DMS79 treated with DMSO at 0.1 percent for 48 hours (cell line): ENCODE results near the gene HIRIP3.

Experiments used
- DNase-seq: peaks from one replicate; lab custom pipeline; 2025; lab: John Stamatoyannopoulos, UW

Gene HIRIP3

GRCh38 chr16:29999605-30000004 lies 4.2 kb upstream of the HIRIP3 start:
- no peak for DNase-seq

- DNase-seq: no peak
Observed at GRCh38 chr16:29996766-29997250, 1.4 kb upstream of the HIRIP3 start.

DNA sequence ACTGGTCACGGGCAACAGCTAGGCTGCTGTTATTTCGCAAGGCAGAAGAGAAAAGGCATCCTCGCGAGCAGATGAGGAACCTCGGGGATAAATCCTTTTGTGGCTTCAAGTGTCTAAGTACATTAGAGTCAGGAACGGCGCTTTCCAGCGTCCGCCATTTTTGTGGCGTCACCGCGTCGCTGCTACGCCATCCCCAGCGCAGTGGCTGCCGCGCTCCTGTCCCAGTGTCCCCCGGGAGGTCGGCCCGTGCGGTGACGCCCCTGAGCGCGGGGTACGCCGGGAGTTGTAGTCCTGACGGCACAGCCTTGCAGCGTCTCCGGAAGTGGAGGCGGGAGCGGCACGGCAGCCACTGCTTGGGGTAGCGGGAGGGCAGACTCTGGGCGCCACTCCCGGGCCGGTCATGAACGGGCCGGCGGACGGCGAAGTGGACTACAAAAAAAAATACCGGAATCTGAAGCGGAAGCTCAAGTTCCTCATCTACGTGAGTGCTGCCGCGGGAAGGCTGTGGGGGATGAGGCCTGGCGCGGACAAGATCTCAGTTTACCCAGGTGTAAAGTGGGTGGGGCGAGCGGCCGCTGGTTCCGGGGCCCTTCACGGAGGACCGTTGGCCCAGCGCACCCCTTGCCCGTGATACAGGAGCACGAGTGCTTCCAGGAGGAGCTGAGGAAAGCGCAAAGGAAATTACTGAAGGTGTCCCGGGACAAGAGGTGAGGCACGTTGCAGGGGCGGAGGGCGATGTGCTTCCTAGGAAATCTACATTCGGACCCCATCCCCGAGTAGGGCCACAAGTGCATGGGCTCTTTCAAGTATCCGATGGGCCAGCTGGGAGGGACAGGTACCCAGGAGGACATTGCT lies 721 bp upstream of the HIRIP3 start, which contains the start of gene INO80E:
Gene INO80E, plus strand, starts transcription at position 331 of the 855 bp plus-strand sequence. Its CDS starts 70 bp downstream, at position 401.
- DNase-seq: peak; percentile 92

DNA sequence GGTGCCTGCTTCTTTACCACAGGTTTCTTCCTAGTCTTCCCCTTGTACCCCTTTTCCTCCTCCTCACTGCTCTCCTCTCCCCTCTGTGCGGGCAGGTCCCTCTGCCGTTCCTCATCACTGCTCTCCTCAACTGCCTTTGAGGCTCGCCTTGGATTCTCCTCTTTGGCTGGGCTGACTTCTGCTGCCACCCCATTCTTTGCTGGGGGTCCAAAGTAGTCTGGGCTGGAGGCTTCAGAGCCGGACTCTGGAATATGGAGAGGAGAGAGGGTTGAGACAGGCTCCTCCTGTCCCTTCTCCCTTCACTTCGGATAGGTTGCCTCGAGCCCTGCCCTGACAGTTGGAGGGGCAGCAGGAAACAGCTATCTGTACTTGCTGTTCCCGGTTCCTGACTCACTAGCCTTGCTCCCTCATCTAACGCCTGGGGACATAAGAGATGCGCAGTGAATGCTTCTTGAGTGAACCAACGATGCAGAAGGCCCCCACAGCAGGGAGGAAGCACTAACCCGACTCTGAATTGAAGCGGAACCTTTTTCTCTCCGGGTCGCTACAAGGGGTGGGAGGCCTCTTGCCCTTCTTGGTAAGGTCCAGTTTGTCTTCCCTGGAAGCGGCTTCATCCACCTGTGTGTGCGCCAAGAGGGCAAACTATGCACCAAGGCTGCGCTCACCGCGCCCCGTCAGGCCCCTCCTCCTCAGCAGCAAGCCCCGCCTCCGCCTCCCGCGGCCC lies 655 bp downstream of the HIRIP3 start:
- no peak for DNase-seq

DNA sequence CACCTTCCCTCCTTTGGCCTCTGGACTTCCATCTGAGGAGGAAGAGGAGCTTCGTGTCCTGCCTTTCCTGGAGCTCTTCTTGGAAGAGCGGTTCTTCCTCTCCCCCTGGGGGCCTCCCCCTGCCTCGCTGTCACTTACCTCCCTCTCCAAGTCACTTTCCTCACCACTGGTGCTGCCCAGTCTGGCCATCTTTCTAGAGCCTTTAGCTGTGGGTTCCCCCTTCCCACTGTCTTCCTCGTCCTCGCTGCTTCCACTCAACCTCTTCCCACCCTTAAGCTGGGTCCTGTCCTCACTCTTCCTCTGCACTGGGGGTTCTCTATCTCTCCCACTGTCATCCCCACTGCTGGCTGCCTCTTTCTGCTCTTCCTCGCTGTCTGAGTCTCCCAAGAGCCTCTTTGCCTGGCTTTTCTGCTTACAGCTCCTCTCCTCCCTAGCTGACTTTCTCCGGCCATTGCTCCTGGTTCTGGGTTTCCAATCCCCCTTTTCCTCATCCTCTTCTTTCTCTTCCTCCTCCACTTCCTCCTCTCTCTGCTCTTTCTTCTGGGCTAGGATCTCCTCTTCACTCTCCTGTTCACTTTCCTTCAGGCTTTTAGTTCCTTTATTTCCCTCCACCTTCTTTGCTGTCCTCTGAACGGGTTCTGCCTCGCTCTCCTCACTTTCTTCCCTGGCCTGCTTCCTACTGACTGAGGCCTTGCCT lies 1.4 kb downstream of the HIRIP3 start:
- no peak for DNase-seq

DNA sequence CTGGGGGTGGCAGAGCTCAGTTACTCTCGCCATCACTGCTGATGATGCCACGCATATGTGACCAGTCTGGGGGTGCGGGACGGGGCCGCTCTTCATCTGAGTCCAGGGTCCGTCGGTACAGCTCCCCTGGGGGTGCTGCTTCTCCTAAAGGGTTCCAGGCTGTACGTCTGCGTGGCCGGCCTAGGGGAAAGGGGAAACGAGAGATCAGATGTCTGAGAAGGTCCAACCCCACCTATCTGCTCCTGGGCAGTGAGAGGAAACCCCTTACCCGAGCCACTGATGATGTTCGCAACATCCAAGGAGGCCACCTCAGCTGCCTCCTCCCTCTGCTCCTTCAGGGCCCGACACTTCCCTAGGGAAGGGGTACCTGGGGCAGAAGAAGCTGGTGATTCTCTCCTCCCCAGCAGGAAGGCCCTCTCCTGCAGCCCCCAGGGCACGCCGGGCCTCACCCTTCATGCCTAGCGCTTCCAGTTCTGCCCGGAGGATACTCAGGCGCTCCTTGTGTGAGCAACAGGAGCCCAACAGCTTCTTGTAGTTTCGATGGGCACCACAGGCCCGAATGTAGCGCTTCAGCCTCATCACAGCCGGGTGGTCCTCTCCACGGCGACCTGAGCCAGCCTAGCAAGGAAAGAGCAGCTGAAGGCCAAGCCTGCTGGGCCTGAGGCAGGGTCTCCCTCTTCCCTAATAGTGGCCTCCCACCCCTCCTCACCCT lies 2.1 kb downstream of the HIRIP3 start:
- DNase-seq: no peak

GRCh38 chr16:29992344-29992967 lies 3.0 kb downstream of the HIRIP3 start:
- no peak for DNase-seq

GRCh38 chr16:29991571-29991904 lies 3.9 kb downstream of the HIRIP3 start:
- no peak for DNase-seq

DNA sequence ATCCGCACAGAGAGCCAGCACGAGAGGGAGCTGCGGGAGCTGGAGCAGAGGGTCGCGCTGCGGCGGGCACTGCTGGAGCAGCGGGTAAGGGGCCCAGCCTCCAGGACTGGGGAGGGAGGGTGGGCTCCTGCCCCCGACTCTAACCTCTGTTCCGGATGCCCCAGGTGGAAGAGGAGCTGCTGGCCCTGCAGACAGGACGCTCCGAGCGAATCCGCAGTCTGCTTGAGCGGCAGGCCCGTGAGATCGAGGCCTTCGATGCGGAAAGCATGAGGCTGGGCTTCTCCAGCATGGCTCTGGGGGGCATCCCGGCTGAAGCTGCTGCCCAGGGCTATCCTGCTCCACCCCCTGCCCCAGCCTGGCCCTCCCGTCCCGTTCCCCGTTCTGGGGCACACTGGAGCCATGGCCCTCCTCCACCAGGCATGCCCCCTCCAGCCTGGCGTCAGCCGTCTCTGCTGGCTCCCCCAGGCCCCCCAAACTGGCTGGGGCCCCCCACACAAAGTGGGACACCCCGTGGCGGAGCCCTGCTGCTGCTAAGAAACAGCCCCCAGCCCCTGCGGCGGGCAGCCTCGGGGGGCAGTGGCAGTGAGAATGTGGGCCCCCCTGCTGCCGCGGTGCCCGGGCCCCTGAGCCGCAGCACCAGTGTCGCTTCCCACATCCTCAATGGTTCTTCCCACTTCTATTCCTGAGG lies 4.4 kb downstream of the HIRIP3 start:
- no peak for DNase-seq

DNA sequence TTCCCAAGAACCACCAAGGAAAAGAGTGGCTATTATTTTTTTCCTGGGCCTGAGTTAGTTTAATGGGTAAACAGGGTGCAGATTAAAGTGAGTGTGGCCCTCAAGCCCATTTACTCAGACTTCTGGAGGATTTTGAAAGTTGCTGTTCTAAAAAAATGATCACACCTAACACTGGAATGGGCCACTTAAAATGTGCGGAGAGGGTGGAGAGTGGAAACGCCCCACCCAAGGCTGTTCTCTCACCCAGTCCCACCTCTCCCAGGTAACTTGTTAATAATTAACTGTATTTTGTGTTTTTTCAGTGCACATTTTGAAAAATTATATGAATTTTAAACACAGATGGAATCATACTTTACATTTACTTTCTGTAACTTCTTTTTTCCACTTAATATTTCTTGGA lies 5.4 kb downstream of the HIRIP3 start:
- no peak for DNase-seq

DNA sequence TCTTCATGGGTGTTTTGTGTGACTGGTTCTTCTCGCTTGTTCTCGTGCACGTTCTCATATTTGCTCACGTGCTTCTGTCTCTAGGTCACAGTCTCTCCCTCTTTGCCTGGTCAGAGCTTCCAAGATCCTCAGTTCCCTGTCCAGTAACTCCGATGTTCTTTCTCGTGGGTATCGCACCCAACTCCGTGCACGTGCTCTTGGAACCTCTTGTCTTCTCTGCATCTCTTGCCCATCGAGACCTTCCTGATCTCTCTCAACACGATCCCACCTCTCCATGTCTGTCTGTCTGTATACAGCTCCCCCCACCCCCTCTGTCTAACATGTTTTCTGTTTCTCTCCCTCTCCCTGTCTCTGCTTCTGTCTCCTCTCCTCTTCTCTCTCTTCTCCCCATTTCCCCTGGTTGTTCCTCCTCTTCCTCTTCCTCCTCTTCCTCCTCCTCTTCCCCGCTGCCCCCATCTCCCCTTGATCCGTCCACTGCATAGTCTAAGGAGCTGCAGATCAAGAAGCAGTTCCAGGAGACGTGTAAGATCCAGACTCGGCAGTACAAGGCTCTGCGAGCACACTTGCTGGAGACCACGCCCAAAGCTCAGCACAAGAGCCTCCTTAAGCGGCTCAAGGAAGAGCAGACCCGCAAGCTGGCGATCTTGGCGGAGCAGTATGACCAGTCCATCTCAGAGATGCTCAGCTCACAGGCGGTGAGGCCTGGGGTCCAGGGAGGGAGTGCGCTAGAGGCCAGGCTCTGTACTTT lies 6.1 kb downstream of the HIRIP3 start:
- DNase-seq: no peak

GRCh38 chr16:29988346-29989075 lies 6.9 kb downstream of the HIRIP3 start:
- no peak for DNase-seq

DNA sequence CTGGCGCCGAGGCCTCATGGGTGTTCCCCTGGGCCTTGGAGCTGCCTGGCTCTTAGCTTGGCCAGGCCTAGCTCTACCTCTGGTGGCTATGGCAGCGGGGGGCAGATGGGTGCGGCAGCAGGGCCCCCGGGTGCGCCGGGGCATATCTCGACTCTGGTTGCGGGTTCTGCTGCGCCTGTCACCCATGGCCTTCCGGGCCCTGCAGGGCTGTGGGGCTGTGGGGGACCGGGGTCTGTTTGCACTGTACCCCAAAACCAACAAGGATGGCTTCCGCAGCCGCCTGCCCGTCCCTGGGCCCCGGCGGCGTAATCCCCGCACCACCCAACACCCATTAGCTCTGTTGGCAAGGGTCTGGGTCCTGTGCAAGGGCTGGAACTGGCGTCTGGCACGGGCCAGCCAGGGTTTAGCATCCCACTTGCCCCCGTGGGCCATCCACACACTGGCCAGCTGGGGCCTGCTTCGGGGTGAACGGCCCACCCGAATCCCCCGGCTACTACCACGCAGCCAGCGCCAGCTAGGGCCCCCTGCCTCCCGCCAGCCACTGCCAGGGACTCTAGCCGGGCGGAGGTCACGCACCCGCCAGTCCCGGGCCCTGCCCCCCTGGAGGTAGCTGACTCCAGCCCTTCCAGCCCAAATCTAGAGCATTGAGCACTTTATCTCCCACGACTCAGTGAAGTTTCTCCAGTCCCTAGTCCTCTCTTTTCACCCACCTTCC lies 7.9 kb downstream of the HIRIP3 start:
- DNase-seq: no peak

DNA sequence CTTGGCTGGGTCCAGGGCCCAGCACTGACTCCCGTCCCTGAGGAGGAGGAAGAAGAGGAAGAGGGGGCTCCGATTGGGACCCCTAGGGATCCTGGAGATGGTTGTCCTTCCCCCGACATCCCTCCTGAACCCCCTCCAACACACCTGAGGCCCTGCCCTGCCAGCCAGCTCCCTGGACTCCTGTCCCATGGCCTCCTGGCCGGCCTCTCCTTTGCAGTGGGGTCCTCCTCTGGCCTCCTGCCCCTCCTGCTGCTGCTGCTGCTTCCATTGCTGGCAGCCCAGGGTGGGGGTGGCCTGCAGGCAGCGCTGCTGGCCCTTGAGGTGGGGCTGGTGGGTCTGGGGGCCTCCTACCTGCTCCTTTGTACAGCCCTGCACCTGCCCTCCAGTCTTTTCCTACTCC lies 8.5 kb downstream of the HIRIP3 start:
- DNase-seq: no peak

- no peak for DNase-seq
Observed at GRCh38 chr16:29986231-29986630, 9.2 kb downstream of the HIRIP3 start.

DNA sequence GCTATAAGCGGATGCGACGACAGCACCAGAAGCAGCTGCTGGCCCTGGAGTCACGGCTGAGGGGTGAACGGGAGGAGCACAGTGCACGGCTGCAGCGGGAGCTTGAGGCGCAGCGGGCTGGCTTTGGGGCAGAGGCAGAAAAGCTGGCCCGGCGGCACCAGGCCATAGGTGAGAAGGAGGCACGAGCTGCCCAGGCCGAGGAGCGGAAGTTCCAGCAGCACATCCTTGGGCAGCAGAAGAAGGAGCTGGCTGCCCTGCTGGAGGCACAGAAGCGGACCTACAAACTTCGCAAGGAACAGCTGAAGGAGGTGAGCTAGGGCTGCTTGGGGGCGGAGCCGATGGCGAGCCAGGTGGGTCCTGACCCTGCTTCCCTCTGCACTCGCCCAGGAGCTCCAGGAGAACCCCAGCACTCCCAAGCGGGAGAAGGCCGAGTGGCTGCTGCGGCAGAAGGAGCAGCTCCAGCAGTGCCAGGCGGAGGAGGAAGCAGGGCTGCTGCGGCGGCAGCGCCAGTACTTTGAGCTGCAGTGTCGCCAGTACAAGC lies 10.1 kb downstream of the HIRIP3 start:
- DNase-seq: no peak

GRCh38 chr16:29984764-29985147 lies 10.7 kb downstream of the HIRIP3 start:
- DNase-seq: no peak

DNA sequence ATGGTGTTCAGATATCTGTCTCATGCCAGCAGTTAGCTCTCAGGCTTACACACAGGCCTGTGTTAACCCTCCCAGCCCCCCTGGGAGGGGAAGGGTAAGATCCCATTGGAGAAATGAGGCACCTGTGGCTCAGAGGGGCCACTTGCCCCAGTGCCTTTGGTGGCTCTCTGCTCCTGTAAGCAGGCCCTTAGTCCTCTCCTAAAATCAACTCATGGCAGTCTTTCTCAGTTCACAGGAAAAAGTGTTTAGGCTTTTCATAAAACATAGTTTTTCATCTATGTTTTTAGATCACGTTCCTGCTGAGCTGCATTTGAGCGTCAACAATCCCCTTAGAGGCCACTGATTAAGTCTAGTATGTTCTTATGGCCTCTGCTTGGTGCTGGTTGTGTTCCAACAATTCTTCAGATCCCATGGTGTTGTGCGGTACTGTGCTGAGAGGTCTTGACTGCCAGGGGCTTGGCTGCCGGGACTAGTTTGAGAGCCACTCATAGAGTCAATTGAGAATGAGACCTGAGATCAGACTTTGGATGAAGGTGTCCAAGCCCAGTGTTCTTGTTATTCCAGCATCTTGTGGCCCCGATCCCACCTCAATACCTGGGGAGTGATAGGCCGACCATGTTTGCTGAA lies 11.2 kb downstream of the HIRIP3 start:
- DNase-seq: peak; percentile 38
